Loucy (cell line): ENCODE results near the gene SEMA6B.
A peak's percentile ranks its signal among the peaks of the same experiment; 100 is the strongest.

ENCODE experiments used
- H2AFZ ChIP-seq: fragments of 200-600 bp; sonication (generic); 2 replicates; pipeline ENCODE4 v1.6.0; 2016; ENCODE audit warnings: antibody characterized with exemption, mild to moderate bottlenecking, low read length, moderate library complexity
- H3F3A ChIP-seq: fragments of 200-600 bp; 2 replicates; pipeline ENCODE4 v1.6.0; 2016; ENCODE audit warnings: antibody characterized with exemption, low read depth, mild to moderate bottlenecking
- H3K27me3 ChIP-seq: fragments of 200-600 bp; sonication (generic); 2 replicates; pipeline ENCODE4 v1.6.1; 2014; ENCODE audit warnings: low read length, mild to moderate bottlenecking; ENCODE audit not compliant: insufficient read depth, poor library complexity, severe bottlenecking
- H3K36me3 ChIP-seq: fragments of 200-600 bp; sonication (generic); 2 replicates; pipeline ENCODE4 v1.6.1; 2016; ENCODE audit warnings: low read length; ENCODE audit not compliant: insufficient read depth
- H3K4me1 ChIP-seq: fragments of 200-600 bp; sonication (generic); 2 replicates; pipeline ENCODE4 v1.5.1; 2014; ENCODE audit warnings: low read length, mild to moderate bottlenecking; ENCODE audit not compliant: insufficient read depth, poor library complexity, severe bottlenecking
- H3K4me2 ChIP-seq: fragments of 200-600 bp; sonication (generic); 2 replicates; pipeline ENCODE4 v1.6.0; 2014; ENCODE audit warnings: antibody characterized with exemption, low read length, low read depth, mild to moderate bottlenecking; ENCODE audit not compliant: poor library complexity, severe bottlenecking
- H3K4me3 ChIP-seq: fragments of 200-600 bp; sonication (generic); 2 replicates; pipeline ENCODE4 v1.5.1; 2014; ENCODE audit warnings: low read length, mild to moderate bottlenecking, mixed read lengths; ENCODE audit not compliant: poor library complexity, severe bottlenecking
- H3K79me2 ChIP-seq: fragments of 200-600 bp; sonication (generic); 2 replicates; pipeline ENCODE4 v1.6.1; 2014; ENCODE audit warnings: low read length; ENCODE audit not compliant: insufficient read depth
- H3K9ac ChIP-seq: fragments of 200-600 bp; sonication (generic); 2 replicates; pipeline ENCODE4 v1.6.0; 2014; ENCODE audit warnings: mild to moderate bottlenecking, low read depth, low read length, moderate library complexity; ENCODE audit not compliant: poor library complexity, severe bottlenecking
- H3K9me2 ChIP-seq: fragments of 200-600 bp; sonication (generic); replicated peaks from 2 replicates; pipeline ENCODE4 v1.6.1; 2016; ENCODE audit warnings: low read depth, low read length, mixed read lengths
- H3K9me3 ChIP-seq: fragments of 200-600 bp; sonication (generic); 2 replicates; pipeline ENCODE4 v1.6.1; 2014; ENCODE audit warnings: mild to moderate bottlenecking, antibody characterized with exemption, low read length, low read depth; ENCODE audit not compliant: insufficient read depth
- H4K20me1 ChIP-seq: fragments of 200-600 bp; sonication (generic); 2 replicates; pipeline ENCODE4 v1.6.0; 2014; ENCODE audit warnings: antibody characterized with exemption, low read length, mild to moderate bottlenecking; ENCODE audit not compliant: insufficient read depth, poor library complexity, severe bottlenecking
- EZH2phosphoT487 ChIP-seq: fragments of 200-600 bp; IDR thresholded peaks from 2 replicates; pipeline ENCODE4 v1.6.1; 2018; ENCODE audit warnings: antibody characterized with exemption, mild to moderate bottlenecking, moderate library complexity, borderline replicate concordance
- TF ChIP-seq, protein P1 (sequence below): fragments of 200-600 bp; sonication (generic); conservative IDR thresholded peaks from 2 replicates; pipeline ENCODE4 v1.5.1; 2014; ENCODE audit warnings: mild to moderate bottlenecking, antibody characterized with exemption, low read length

Gene SEMA6B

DNA sequence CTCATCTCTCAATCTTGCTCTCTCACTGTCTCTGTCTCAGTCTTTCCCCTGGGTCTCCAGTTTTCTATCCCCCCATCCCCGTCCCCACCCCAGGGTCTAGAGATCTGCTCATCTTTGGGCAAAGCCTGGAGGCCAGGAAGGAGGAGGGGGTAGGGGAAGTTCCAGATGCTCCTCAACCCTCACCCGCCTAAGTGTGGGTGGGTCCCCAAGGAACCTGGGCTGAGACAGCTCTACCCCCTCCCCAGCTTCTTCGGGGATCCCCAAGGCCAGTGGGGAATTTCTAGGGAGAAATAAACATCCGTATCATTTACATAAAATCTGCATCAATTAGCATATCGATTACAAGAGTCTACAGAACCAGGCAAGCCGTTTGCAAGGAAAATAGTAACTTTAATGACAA is 31.8 kb upstream of the SEMA6B start:
- Histone ChIP-seq H3K79me2 (no peaks in the 10 kb centered on the region), H3K36me3 (no peaks in the 10 kb centered on the region), H3K9me3 (no peaks in the 10 kb centered on the region), H3K4me1 (no peaks in the 10 kb centered on the region), H3K4me3 (no peak overlapping the region), H4K20me1 (no peaks in the 10 kb centered on the region), H3F3A (no peaks in the 10 kb centered on the region), H3K4me2 (no peak overlapping the region), H3K9ac (no peak overlapping the region), H3K27me3 (no peaks in the 10 kb centered on the region), H2AFZ (no peak overlapping the region), H3K9me2 (no peaks in the 10 kb centered on the region)
- TF ChIP-seq, protein P1, sequence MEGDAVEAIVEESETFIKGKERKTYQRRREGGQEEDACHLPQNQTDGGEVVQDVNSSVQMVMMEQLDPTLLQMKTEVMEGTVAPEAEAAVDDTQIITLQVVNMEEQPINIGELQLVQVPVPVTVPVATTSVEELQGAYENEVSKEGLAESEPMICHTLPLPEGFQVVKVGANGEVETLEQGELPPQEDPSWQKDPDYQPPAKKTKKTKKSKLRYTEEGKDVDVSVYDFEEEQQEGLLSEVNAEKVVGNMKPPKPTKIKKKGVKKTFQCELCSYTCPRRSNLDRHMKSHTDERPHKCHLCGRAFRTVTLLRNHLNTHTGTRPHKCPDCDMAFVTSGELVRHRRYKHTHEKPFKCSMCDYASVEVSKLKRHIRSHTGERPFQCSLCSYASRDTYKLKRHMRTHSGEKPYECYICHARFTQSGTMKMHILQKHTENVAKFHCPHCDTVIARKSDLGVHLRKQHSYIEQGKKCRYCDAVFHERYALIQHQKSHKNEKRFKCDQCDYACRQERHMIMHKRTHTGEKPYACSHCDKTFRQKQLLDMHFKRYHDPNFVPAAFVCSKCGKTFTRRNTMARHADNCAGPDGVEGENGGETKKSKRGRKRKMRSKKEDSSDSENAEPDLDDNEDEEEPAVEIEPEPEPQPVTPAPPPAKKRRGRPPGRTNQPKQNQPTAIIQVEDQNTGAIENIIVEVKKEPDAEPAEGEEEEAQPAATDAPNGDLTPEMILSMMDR: no peak
- no peak for TF ChIP-seq EZH2phosphoT487

DNA sequence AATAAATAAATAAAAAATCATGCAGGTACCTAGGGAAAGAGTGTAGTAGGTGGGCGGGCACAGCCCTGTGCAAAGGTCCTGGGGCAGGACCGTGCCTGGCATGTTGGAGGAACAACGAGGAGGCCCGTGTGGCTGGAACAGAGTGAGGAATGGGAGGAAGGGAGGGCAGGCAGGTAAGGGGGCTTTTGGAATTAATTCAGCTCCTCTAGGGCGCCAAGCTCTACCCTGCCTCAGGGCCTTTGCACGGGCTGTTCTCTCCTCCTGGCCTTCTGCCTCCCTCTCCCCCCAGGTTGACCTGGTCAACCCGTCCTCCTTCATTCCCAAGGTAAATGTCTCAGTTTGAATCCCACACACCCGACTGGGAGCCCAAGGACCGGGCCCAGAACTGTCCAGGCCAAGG is 31.1 kb upstream of the SEMA6B start:
- Histone ChIP-seq H3K27me3 (no peaks in the 10 kb centered on the region), H4K20me1 (no peaks in the 10 kb centered on the region), H3K4me1 (no peaks in the 10 kb centered on the region), H3K4me3 (no peak overlapping the region), H3K36me3 (no peaks in the 10 kb centered on the region), H3K9me3 (no peaks in the 10 kb centered on the region), H3F3A (no peaks in the 10 kb centered on the region), H2AFZ (no peak overlapping the region), H3K9ac (no peak overlapping the region), H3K9me2 (no peaks in the 10 kb centered on the region), H3K4me2 (no peak overlapping the region), H3K79me2 (no peaks in the 10 kb centered on the region)
- TF ChIP-seq, protein P1: no peak
- TF ChIP-seq EZH2phosphoT487: no peak

DNA sequence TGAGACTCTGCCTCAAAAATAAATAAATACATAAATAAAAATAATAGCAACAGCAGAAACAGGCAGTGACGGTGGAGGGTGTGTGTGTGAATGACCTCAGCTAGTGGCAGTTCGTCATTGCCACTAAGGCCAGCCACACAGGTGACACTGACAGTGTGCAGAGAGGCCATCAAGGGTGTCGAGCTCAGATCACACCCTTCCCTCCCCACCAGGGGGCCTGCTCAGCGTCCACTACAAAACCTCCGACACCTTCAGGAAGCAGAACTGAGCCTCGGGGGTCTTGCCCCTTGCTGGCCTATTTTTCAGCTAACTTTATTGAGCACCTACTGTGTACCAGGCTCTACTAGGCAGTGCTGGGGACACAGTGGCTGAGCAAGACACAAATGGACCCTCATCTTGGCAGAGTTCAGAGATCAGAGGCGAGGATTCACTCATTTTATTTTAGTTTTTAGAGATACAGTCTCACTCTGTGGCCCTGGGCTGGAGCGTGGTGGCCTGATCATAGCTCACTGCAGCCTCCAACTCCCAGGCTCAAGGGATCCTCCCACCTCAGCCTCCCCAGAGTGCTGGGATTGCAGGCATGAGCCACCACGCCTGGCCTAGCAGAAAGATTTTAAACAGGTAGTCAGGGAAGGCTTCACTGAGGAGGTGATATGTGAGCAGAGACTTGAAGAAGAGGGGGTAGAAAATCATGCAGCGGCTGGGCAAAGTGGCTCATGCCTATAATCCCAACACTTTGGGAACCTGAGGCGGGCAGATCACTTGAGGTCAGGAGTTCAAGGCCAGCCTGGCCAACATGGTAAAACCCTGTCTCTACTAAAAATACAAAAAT is 30.3 kb upstream of the SEMA6B start:
- no peak overlapping the region for H3K9ac ChIP-seq
- no peaks in the 10 kb centered on the region for H3K9me3 ChIP-seq
- no peaks in the 10 kb centered on the region for H4K20me1 ChIP-seq
- no peak for TF ChIP-seq EZH2phosphoT487
- TF ChIP-seq, protein P1: peak; percentile 64
- H2AFZ ChIP-seq: peak overlapping the region; percentile 49
- H3F3A ChIP-seq: no peaks in the 10 kb centered on the region
- no peaks in the 10 kb centered on the region for H3K79me2 ChIP-seq
- H3K4me1 ChIP-seq: no peaks in the 10 kb centered on the region
- no peaks in the 10 kb centered on the region for H3K9me2 ChIP-seq
- no peak overlapping the region for H3K4me3 ChIP-seq
- H3K36me3 ChIP-seq: no peaks in the 10 kb centered on the region
- no peak overlapping the region for H3K4me2 ChIP-seq
- no peaks in the 10 kb centered on the region for H3K27me3 ChIP-seq
